GM15510 (cell line): ENCODE data around the gene TLR8.

Experiments used
- POLR2A ChIP-seq: IDR thresholded peaks from 3 replicates; pipeline ENCODE4 v1.6.1; 2011; ENCODE audit warnings: borderline replicate concordance; ENCODE audit not compliant: insufficient read length; ENCODE audit errors: extremely low read depth

TLR8 gene

GRCh38 chrX:12890467-12890866 lies 16.0 kb upstream of the TLR8 start:
- peak; percentile 31 for TF ChIP-seq POLR2A

GRCh38 chrX:12891171-12891570 lies 15.2 kb upstream of the TLR8 start:
- TF ChIP-seq POLR2A = no peak

GRCh38 chrX:12891915-12892506 lies 14.4 kb upstream of the TLR8 start:
- no peak for TF ChIP-seq POLR2A

GRCh38 chrX:12892716-12893115 lies 13.7 kb upstream of the TLR8 start:
- no peak for TF ChIP-seq POLR2A

- TF ChIP-seq POLR2A = no peak
Observed at GRCh38 chrX:12894074-12895030, 12.1 kb upstream of the TLR8 start.

- TF ChIP-seq POLR2A = no peak
Observed at GRCh38 chrX:12895866-12896265, 10.6 kb upstream of the TLR8 start.

- no peak for TF ChIP-seq POLR2A
Observed at GRCh38 chrX:12896935-12897334, 9.5 kb upstream of the TLR8 start.

GRCh38 chrX:12898073-12898472 lies 8.3 kb upstream of the TLR8 start:
- TF ChIP-seq POLR2A = no peak

GRCh38 chrX:12899506-12899905 lies 6.9 kb upstream of the TLR8 start:
- no peak for TF ChIP-seq POLR2A

- TF ChIP-seq POLR2A = no peak
Observed at GRCh38 chrX:12901486-12901885, 4.9 kb upstream of the TLR8 start.

GRCh38 chrX:12903646-12904045 lies 2.8 kb upstream of the TLR8 start:
- no peak for TF ChIP-seq POLR2A

- no peak for TF ChIP-seq POLR2A
Observed at GRCh38 chrX:12910423-12911121, 4.2 kb downstream of the TLR8 start.

- TF ChIP-seq POLR2A = no peak
Observed at GRCh38 chrX:12911122-12911470, 4.7 kb downstream of the TLR8 start.

GRCh38 chrX:12912791-12913482 lies 6.5 kb downstream of the TLR8 start:
- TF ChIP-seq POLR2A = no peak

GRCh38 chrX:12917753-12918152 lies 11.3 kb downstream of the TLR8 start:
- no peak for TF ChIP-seq POLR2A

- no peak for TF ChIP-seq POLR2A
Observed at GRCh38 chrX:12919051-12919450, 12.6 kb downstream of the TLR8 start.

GRCh38 chrX:12919620-12920019 lies 13.2 kb downstream of the TLR8 start:
- no peak for TF ChIP-seq POLR2A
